ENCODE results near the gene OSBPL8.
"Not testable (repeated sequence)": the region's sequence is repeated elsewhere in the genome, so short reads cannot be mapped to it uniquely, and the experiment has no call there.

OSBPL8 gene

GRCh38 chr12:76520348-76520747 is 39.2 kb downstream of the OSBPL8 start:
- no peak for DNase-seq

GRCh38 chr12:76519538-76519937 is 40.0 kb downstream of the OSBPL8 start:
- no peak for DNase-seq

- DNase-seq = no peak
Measured at GRCh38 chr12:76518699-76519098, 40.9 kb downstream of the OSBPL8 start.

GRCh38 chr12:76515271-76515670 is 44.3 kb downstream of the OSBPL8 start:
- DNase-seq = no peak

- DNase-seq = not testable (repeated sequence)
Measured at GRCh38 chr12:76511116-76511716, 48.4 kb downstream of the OSBPL8 start.

GRCh38 chr12:76508128-76508980 is 51.2 kb downstream of the OSBPL8 start:
- DNase-seq = no peak

GRCh38 chr12:76506149-76506548 is 53.4 kb downstream of the OSBPL8 start:
- no peak for DNase-seq

- DNase-seq = no peak
Measured at GRCh38 chr12:76505050-76505449, 54.5 kb downstream of the OSBPL8 start.

- DNase-seq = no peak
Measured at GRCh38 chr12:76504606-76505005, 55.0 kb downstream of the OSBPL8 start.

GRCh38 chr12:76503957-76504356 is 55.6 kb downstream of the OSBPL8 start:
- DNase-seq = no peak

- DNase-seq = no peak
Measured at GRCh38 chr12:76501390-76501789, 58.2 kb downstream of the OSBPL8 start.

- DNase-seq = not testable (repeated sequence)
Measured at GRCh38 chr12:76499136-76499535, 60.4 kb downstream of the OSBPL8 start.

GRCh38 chr12:76495556-76495955 is 64.0 kb downstream of the OSBPL8 start:
- DNase-seq = no peak

- DNase-seq = no peak
Measured at GRCh38 chr12:76491292-76491691, 68.3 kb downstream of the OSBPL8 start.

- no peak for DNase-seq
Measured at GRCh38 chr12:76490763-76491162, 68.8 kb downstream of the OSBPL8 start.

- DNase-seq = no peak
Measured at GRCh38 chr12:76489737-76490136, 69.8 kb downstream of the OSBPL8 start.

- DNase-seq = no peak
Measured at GRCh38 chr12:76486011-76486410, 73.6 kb downstream of the OSBPL8 start.

- DNase-seq = no peak
Measured at GRCh38 chr12:76480796-76481195, 78.8 kb downstream of the OSBPL8 start.

GRCh38 chr12:76478045-76478444 is 81.5 kb downstream of the OSBPL8 start:
- no peak for DNase-seq

GRCh38 chr12:76472862-76473261 is 86.7 kb downstream of the OSBPL8 start:
- not testable (repeated sequence) for DNase-seq

GRCh38 chr12:76471579-76471978 is 88.0 kb downstream of the OSBPL8 start:
- no peak for DNase-seq

- DNase-seq = no peak
Measured at GRCh38 chr12:76470028-76470939, 89.3 kb downstream of the OSBPL8 start.

- no peak for DNase-seq
Measured at GRCh38 chr12:76464631-76465166, 94.9 kb downstream of the OSBPL8 start.

All from NCI-H748 treated with DMSO at 0.1 percent for 48 hours (cell line).